GM04504 (cell line): ENCODE measurements around the gene ANAPC1.
"Not testable (repeated sequence)": the region's sequence is repeated elsewhere in the genome, so short reads cannot be mapped to it uniquely, and the experiment has no call there.

Source experiments
- DNase-seq: peaks from one replicate; pipeline ENCODE4 v3.0.0-alpha.2; 2012; ENCODE audit warnings: low read depth

Gene ANAPC1

DNA sequence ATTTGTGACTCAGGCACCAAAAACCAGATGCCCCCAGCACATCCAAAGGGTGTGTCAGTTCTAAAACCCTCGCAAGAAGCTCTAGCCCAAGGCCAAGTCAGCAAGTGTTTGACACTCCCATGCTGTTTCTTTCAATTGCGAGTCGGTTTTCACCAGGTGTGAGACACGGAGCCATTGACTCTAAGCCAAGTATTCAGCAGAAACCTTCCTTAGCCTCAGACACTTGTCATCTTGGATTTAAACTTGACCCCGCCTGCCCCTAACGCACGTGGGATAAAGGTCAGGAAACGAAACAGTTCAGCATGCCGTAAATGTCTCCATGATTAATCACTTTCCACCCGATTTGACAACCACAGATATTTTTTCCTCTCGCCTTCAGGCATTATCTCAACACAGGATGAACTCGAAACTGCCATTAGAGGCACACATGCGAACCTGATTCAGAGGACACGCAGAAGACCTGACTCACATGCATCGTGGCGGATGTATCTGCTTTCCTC lies 156.3 kb downstream of the ANAPC1 start:
- DNase-seq: not testable (repeated sequence)

DNA sequence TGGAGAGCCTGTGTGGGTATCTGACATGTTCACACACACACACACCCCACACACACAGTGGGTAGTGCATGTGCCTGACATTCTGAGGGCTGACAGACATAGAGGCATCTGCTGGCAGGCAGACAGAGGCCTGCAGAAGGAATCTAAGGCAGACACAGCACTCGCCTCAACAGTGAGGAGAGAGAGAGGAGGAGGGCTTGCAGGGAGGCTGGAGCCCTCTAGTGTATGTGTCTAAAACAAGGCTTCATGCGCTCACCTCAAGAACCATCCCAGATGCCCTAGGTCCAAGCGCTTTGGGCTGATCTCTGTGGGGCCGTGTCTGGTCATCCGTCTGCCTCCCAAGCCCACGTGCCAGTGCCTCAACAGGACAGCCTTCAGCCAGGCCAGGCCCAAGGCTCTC lies 158.3 kb downstream of the ANAPC1 start:
- DNase-seq: not testable (repeated sequence)

DNA sequence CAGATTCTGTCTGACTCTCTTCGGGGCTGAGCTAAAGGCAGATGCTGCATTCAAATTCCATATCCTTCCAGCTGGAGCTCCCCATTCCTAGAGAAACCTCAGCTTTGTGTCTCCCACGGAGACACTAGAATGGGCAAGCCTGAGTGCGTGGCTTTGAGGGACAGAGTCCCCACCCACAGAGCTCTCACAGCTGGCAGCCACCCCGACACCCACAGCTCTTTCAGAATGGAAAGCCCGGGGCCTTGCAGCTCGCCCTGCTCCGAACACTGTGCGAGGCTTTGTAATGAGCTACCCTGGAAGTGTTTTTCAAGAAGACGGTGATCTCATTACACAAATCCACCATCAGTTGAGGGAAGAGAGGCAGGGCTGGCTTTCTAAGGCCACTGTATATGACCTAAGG lies 164.4 kb downstream of the ANAPC1 start:
- not testable (repeated sequence) for DNase-seq
